Measurements from ENCODE around the gene VPS37C. TPM values are rescaled to one million over a fixed set of nuclear protein-coding genes. Genes with fewer than 3 reads are reported as not detected.

Gene VPS37C
- total RNA-seq, 1 experiment from 2014 or later = 23.4 TPM

GRCh38 chr11:61127991-61128390, 33.2 kb downstream of the VPS37C start (continued):
- TF ChIP-seq ZNF281 (CRISPR knock-in tag; IDR thresholded peaks at IDR 0.05) = no peak
- no peak for TF ChIP-seq ATF3 (CRISPR knock-in tag; conservative IDR thresholded peaks at IDR 0.05)
- TF ChIP-seq, protein P1, sequence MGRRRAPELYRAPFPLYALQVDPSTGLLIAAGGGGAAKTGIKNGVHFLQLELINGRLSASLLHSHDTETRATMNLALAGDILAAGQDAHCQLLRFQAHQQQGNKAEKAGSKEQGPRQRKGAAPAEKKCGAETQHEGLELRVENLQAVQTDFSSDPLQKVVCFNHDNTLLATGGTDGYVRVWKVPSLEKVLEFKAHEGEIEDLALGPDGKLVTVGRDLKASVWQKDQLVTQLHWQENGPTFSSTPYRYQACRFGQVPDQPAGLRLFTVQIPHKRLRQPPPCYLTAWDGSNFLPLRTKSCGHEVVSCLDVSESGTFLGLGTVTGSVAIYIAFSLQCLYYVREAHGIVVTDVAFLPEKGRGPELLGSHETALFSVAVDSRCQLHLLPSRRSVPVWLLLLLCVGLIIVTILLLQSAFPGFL (CRISPR knock-in tag; IDR thresholded peaks at IDR 0.05; ENCODE audit: borderline replicate concordance) = no peak
- no peak for TF ChIP-seq ZSCAN18 (CRISPR knock-in tag; IDR thresholded peaks at IDR 0.05)

DNA sequence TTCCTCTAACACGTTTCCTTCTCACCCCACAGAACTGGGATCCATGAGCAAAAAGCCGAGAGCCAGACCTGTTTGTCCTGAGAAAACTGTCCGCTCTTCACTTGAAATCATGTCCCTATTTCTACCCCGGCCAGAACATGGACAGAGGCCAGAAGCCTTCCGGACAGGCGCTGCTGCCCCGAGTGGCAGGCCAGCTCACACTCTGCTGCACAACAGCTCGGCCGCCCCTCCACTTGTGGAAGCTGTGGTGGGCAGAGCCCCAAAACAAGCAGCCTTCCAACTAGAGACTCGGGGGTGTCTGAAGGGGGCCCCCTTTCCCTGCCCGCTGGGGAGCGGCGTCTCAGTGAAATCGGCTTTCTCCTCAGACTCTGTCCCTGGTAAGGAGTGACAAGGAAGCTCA, 35.0 kb downstream of the VPS37C start:
- POLR2A ChIA-PET = interaction anchor here (0.6 kb wide), 1 partner anchor 230 kb away, joined by 8 read pairs; no protein-coding TSS in a partner anchor
- peak; percentile 40 for DNase-seq (ENCODE audit: low spot score)
- no peak overlapping the region for H3K27ac Mint-ChIP-seq
- H3K9me3 Mint-ChIP-seq = no peaks in the 10 kb centered on the region
- no peak; the same call in 1 of the 2 replicates for ATAC-seq
- H3K36me3 Mint-ChIP-seq = no peaks in the 10 kb centered on the region
- H3K4me3 Mint-ChIP-seq = no peak overlapping the region
- H3K27me3 Mint-ChIP-seq (ENCODE audit: low read depth) = no peaks in the 10 kb centered on the region; the same call in 1 of the 2 replicates
- peaks cover 6% of the 10 kb centered on the region for H3K4me1 Mint-ChIP-seq
- CTCF ChIA-PET = interaction anchor here (0.5 to 2.5 kb wide), 10 partner anchors 13 to 1333 kb away, joined by 3 to 10 read pairs (median 4); partner anchors contain the start of gene VPS37C
- TF ChIP-seq ESRRA (CRISPR knock-in tag; IDR thresholded peaks at IDR 0.05; ENCODE audit: borderline replicate concordance) (no peak), GTF2I (CRISPR knock-in tag; conservative IDR thresholded peaks at IDR 0.05) (no peak), ZNF232 (CRISPR knock-in tag; IDR thresholded peaks at IDR 0.05) (no peak), STAT6 (CRISPR knock-in tag; conservative IDR thresholded peaks at IDR 0.05; ENCODE audit: low read depth) (no peak), PRRX2 (CRISPR knock-in tag; IDR thresholded peaks at IDR 0.05) (no peak), SMAD4 (CRISPR knock-in tag; IDR thresholded peaks at IDR 0.05) (no peak), PRDM15 (CRISPR knock-in tag; IDR thresholded peaks at IDR 0.05) (no peak), ZMAT4 (CRISPR knock-in tag; IDR thresholded peaks at IDR 0.05) (no peak)
- TF ChIP-seq, protein P2, sequence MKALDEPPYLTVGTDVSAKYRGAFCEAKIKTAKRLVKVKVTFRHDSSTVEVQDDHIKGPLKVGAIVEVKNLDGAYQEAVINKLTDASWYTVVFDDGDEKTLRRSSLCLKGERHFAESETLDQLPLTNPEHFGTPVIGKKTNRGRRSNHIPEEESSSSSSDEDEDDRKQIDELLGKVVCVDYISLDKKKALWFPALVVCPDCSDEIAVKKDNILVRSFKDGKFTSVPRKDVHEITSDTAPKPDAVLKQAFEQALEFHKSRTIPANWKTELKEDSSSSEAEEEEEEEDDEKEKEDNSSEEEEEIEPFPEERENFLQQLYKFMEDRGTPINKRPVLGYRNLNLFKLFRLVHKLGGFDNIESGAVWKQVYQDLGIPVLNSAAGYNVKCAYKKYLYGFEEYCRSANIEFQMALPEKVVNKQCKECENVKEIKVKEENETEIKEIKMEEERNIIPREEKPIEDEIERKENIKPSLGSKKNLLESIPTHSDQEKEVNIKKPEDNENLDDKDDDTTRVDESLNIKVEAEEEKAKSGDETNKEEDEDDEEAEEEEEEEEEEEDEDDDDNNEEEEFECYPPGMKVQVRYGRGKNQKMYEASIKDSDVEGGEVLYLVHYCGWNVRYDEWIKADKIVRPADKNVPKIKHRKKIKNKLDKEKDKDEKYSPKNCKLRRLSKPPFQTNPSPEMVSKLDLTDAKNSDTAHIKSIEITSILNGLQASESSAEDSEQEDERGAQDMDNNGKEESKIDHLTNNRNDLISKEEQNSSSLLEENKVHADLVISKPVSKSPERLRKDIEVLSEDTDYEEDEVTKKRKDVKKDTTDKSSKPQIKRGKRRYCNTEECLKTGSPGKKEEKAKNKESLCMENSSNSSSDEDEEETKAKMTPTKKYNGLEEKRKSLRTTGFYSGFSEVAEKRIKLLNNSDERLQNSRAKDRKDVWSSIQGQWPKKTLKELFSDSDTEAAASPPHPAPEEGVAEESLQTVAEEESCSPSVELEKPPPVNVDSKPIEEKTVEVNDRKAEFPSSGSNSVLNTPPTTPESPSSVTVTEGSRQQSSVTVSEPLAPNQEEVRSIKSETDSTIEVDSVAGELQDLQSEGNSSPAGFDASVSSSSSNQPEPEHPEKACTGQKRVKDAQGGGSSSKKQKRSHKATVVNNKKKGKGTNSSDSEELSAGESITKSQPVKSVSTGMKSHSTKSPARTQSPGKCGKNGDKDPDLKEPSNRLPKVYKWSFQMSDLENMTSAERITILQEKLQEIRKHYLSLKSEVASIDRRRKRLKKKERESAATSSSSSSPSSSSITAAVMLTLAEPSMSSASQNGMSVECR (CRISPR knock-in tag; IDR thresholded peaks at IDR 0.05; ENCODE audit: borderline replicate concordance) = no peak
- TF ChIP-seq, protein P3, sequence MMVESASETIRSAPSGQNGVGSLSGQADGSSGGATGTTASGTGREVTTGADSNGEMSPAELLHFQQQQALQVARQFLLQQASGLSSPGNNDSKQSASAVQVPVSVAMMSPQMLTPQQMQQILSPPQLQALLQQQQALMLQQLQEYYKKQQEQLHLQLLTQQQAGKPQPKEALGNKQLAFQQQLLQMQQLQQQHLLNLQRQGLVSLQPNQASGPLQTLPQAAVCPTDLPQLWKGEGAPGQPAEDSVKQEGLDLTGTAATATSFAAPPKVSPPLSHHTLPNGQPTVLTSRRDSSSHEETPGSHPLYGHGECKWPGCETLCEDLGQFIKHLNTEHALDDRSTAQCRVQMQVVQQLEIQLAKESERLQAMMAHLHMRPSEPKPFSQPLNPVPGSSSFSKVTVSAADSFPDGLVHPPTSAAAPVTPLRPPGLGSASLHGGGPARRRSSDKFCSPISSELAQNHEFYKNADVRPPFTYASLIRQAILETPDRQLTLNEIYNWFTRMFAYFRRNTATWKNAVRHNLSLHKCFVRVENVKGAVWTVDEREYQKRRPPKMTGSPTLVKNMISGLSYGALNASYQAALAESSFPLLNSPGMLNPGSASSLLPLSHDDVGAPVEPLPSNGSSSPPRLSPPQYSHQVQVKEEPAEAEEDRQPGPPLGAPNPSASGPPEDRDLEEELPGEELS (CRISPR knock-in tag; IDR thresholded peaks at IDR 0.05) = no peak
